GM18520 (cell line): Measurements from ENCODE around the gene MLH3.

Experiments used
- ATAC-seq: cut with Tn5 transposase; IDR thresholded peaks from one replicate; pipeline ENCODE4 v1.9.1; 2021; ENCODE audit not compliant: unreplicated experiment

MLH3 gene

GRCh38 chr14:74973003-74973653, 78.1 kb downstream of the MLH3 start:
- ATAC-seq, result no peak

DNA sequence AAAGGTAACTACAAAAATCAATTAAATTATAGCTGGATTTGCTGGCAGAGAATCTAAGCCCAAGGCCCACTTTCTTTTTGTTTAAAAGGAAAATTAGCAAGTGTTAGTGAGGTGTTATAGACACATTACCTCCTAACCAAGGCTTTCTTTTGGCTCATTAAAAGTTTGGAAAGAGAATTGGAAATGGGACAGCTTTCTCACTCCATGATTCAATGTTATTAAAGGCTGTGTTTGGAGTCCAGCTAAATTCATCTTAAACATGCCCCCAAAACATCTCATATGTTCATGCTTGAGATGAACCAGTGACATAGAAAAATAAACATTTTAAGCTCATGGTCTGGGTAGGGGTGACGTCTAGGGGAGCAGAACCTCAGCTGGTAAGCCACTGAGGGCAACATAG, 82.5 kb downstream of the MLH3 start:
- ATAC-seq, result no peak

- no peak for ATAC-seq
Measured at GRCh38 chr14:74965486-74966153, 85.6 kb downstream of the MLH3 start.

- no peak for ATAC-seq
Measured at GRCh38 chr14:74964787-74965485, 86.3 kb downstream of the MLH3 start.
